Measurements from ENCODE around the gene PTPA. TPM values are rescaled to one million over a fixed set of nuclear protein-coding genes. Genes with fewer than 3 reads are reported as not detected.

Gene PTPA
- total RNA-seq, 1 experiment from 2014 or later, result 206 TPM

GRCh38 chr9:129081388-129081904 lies 29.8 kb upstream of the PTPA start:
- DNase-seq (ENCODE audit: low spot score), result no peak

DNA sequence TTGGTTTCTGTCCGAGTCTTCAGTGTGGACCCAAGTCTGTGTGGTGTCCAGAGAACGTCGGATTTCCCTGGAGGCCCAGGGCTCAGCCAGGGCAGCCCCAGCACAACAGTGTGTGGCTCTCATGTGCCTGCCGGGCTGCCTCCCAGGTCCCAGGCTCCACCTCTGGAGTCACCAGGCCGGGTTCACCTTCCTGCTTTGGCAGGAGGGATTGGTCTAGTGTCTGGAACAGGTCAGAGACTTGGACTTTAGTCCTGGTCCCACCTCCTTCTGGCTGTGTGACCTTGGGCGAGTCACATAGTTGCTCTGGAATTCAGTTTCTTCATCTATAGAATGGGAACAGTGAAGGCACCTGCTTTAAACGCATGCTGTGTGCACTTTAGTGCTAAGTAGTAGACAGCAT lies 27.1 kb upstream of the PTPA start:
- DNase-seq (ENCODE audit: low spot score), result no peak

GRCh38 chr9:129089246-129089645 lies 22.0 kb upstream of the PTPA start:
- DNase-seq (ENCODE audit: low spot score), result no peak

DNA sequence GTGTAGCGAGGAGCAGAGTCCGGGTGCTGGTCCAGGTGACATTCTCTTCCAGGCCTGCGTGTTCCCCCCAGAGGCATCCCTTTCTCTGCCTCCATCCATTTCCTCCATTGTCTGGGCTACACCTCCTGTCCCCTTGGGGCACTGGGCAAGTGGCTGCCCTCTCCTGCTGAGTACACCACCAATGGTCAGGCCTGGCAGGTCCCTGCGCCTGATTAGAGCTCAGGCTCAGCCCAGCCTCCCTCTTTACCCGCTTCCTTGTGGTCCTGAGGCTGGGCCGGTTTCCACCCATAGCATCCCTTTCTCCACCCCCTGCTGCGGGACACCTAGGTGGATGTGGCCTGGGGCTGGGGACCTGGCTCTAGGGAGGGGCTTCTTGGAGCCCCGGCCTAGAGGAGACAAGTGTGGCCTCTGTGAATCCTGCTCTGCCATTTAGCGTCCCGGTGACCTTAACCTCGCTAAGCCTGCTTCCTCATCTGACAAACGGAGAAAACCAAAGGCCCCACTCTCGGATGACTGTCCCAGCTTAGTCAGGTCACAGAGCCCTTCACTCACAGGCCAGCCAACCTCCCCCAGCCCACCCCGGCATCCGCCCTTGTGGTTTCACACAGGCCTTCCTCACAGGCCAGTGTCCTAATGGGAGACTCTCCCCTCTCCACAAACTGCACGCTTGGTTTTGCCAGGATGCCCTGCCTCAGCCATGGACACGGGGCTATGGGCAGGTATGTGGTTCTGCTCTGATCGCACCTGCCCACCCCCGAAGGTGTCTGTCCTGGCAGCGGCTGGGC lies 17.4 kb upstream of the PTPA start:
- DNase-seq (ENCODE audit: low spot score), result no peak

- DNase-seq (ENCODE audit: low spot score), result no peak
These were observed 16.6 kb upstream of the PTPA start for GRCh38 chr9:129094387-129095169.

- DNase-seq (ENCODE audit: low spot score), result no peak
These were observed 16.0 kb upstream of the PTPA start for GRCh38 chr9:129095170-129095667.

- DNase-seq (ENCODE audit: low spot score), result no peak
These were observed 15.3 kb upstream of the PTPA start for GRCh38 chr9:129095908-129096307.

- no peak for DNase-seq (ENCODE audit: low spot score)
These were observed 13.4 kb upstream of the PTPA start for GRCh38 chr9:129097671-129098306.

GRCh38 chr9:129098328-129098727 lies 12.9 kb upstream of the PTPA start:
- DNase-seq (ENCODE audit: low spot score), result no peak

DNA sequence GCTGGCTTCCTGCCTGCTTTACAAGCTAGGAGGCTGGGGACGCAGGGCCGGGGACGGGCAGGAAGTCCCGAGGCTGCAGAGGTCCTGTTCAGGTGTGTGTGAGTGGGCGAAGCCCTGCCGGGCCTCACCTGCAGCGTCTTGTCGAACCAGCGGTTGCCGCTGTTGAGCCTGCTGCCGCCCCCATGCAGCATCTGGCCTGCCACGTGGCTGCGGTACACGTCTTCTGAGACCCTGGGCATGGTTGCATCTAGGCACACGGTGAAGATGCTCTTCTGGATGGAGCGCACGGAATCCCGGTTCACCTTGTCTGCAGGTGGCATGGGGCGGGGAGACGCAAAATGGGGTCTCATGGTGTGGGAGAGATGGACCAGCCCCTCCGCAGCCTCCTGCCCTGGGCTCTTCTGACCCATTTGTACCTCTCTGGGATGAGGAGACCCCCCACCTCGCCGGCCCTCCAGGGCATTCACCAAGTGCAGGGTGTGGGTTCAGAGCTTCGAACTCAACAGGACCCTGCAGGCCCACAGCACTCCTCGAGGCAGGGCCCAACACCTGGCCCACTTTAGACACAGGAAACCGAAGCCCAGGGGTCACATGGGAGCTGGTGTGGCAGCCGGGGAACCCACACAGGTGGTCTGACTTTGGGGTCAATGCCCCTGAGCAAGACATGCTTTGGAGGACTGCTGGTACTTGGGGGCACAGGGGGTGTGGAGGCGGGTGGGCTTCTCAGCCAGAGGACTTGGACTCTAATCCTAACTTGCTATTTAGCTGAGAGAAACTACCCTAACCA lies 10.6 kb upstream of the PTPA start:
- no peak for DNase-seq (ENCODE audit: low spot score)

GRCh38 chr9:129101279-129101678 lies 9.9 kb upstream of the PTPA start:
- no peak for DNase-seq (ENCODE audit: low spot score)

DNA sequence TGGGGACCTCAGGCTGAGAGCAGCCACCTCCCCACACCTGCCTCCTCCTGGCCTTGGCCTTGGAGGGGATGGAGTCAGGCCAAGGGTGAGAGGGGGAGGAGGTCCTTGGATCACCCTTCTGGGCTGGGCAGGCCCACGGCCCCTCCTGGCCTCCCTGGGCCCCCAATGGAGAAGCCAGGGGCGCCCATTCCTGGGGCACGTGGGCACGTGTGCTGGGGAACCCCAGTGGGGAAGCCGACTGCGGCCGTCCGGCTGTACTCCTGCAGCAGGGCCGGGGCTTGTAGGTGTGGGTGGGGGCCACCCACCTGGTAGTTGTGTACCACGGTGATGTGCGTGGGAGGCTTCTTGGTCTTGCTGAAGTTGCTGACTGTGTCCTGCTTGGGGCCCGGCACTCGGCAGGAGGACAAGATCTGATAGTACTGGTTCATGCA lies 9.1 kb upstream of the PTPA start:
- DNase-seq (ENCODE audit: low spot score), result no peak

GRCh38 chr9:129102791-129103594 lies 8.2 kb upstream of the PTPA start:
- DNase-seq (ENCODE audit: low spot score), result peak; percentile 71

GRCh38 chr9:129103595-129103965 lies 7.6 kb upstream of the PTPA start:
- no peak for DNase-seq (ENCODE audit: low spot score)

DNA sequence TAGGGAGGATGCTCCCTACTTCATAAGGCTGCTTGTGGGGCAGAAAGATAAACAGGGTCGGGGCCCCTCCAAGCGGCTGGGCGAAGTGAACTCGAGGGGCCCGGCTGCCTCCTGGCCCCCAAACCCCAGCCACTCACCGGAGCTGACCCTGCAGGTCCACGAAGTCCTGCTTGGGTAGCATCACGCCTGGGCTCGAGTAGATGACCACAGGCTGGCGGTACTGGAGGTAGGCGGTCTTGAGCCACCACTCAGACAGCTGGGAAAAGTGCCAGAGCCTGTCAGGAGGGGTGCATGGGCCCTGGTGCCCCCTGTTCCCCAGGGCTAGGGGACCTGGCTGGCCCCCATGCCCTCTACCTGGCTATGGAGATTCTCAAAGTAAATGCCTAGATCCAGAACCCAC lies 7.2 kb upstream of the PTPA start:
- no peak for DNase-seq (ENCODE audit: low spot score)

- DNase-seq (ENCODE audit: low spot score), result no peak
These were observed 5.1 kb upstream of the PTPA start for GRCh38 chr9:129105857-129106694.

DNA sequence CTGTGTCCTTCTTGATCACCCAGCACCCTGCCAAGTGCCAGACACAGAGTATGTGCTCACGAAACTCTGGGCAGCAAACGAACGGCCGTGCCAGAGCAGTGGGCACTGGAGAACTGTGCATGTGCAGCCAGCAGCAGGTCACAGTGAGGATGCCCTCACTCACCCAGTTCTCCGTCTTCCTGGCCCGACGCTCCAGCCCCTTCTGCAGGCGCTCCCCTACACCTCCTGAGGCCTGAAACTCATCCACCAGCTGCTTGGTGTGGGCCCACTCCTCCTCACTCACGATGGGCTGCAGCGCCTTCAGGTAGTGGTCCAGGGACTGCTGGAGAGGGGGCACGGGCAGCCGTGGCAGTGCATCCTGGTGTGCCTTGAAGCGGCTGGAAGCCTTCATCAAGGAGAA lies 3.6 kb upstream of the PTPA start:
- no peak for DNase-seq (ENCODE audit: low spot score)

DNA sequence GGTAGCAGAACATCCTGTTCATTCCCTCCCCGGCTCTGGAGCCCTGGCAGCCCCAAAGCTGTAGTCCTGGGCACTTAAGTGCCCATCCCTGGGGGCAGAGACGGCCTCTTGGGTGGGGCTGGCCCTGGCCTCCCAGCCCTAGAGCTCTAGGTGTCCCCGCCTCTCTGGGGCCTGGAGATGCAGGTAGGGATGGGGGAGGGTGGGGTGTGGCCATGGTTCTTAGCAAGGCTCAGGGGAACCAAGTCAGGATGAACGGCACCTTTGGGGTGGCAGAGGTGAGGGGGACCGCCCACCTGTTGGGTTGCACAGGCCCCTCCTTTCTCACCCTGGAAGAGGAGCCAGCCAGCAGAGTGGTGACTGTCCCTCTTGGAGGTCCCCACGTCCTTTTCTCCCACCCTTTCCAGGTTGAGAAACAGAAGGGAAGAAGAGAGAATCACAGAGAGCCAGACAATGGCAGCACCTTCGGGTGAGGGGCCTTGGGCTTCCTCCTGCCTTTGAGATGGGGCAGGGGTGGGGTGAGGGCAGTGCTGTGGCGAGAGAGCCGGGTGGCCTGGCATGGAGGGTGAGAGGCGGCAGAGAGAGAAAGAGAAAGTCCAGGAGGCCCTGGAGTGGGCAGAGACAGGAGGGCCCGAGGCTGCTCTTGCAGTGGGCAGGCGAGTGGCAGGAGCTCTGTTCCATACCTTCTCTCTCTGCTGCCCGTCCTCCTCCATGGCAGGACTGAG lies 3.0 kb upstream of the PTPA start:
- DNase-seq (ENCODE audit: low spot score), result no peak

Measured in HT-29 (cell line).